Measurements from ENCODE around the gene ACSS2.
"Not testable (repeated sequence)": the region's sequence is repeated elsewhere in the genome, so short reads cannot be mapped to it uniquely, and the experiment has no call there.

Gene ACSS2

DNA sequence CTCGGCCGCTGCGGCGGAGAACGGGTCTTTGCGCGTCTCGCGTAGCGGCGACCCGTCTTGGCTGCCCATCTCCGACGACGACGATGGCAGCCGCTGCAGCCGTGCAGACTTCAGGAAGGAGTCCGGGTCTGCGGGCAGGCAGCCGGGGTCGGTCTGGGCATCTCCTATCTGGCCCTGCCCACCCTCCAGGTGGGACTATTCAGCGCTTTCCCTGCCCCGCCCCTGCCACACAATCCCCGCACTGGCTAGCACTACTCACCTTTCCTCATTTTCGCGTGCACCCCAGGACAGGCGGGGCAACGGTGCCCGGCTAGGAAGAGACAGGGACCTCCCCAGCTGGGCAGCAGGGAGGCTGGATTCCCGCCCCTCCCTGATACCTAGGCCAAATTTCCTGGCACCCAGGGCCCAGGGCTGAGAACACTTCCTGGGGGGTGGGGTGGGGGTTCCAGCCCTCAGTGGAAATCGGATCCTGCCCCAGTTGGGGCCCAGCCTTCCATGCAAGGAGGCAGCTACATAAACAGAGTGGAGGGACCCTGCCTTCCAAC, 12.9 kb upstream of the ACSS2 start:
- DNase-seq = no peak

DNA sequence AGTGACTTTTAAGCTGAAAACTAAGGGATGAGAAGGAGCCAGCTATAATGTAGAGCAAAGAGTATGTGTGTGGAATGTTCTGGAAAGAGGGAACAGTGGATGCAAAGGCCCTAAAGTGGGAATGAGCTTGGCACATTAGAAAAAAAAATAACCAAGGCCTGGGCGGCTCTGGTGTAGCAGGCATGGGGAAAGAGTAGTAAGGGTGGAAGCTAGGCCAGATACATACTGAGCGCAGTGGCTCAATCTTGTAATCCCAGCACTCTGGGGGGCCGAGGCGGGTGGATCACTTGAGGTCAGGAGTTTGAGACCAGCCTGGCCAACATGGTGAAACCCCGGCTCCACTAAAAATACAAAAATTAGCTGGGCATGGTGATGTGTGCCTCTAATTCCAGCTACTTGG, 12.2 kb upstream of the ACSS2 start:
- no peak for DNase-seq
- no peak for TF ChIP-seq POLR2A (IDR thresholded peaks at IDR 0.05; ENCODE audit: low read length)
- TF ChIP-seq GATA1 (IDR thresholded peaks at IDR 0.05; ENCODE audit: low read depth, low read length) = no peak

More for the DNA sequence above, 12.9 kb upstream of the ACSS2 start:
- no peak for TF ChIP-seq POLR2A (IDR thresholded peaks at IDR 0.05; ENCODE audit: low read length)
- no peak for TF ChIP-seq GATA1 (IDR thresholded peaks at IDR 0.05; ENCODE audit: low read depth, low read length)

DNA sequence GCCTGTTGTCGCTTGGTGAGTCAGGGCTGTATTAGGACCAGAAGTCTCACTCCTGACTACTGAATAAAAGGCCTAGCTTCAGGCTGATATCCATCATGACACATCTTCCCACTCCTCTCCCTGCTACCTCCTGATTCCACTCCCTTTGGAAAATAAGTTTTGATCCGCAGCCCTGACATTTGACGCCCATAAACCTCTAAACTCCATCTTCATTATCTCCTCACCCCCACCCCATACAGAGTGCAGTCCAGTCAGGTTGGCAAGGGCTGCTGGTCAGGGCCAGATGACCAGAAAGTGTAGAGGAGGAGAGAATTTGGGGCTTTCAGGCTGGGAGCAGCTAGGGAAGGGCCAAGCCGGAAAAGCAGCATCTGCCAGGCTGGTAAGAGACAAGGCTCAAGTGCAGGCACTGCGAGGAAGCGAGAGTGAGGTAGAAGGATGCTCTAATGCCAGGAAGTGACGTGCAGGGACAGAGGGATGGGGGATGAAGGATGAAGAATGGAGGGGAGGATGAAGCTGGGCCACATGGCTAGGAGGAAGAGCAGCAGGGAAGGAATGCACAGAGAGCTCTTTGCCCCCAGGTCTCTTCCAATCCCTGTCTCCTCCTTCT, 5.0 kb upstream of the ACSS2 start:
- no peak for DNase-seq
- TF ChIP-seq POLR2A (IDR thresholded peaks at IDR 0.05; ENCODE audit: low read length) (no peak), GATA1 (IDR thresholded peaks at IDR 0.05; ENCODE audit: low read depth, low read length) (no peak)

DNA sequence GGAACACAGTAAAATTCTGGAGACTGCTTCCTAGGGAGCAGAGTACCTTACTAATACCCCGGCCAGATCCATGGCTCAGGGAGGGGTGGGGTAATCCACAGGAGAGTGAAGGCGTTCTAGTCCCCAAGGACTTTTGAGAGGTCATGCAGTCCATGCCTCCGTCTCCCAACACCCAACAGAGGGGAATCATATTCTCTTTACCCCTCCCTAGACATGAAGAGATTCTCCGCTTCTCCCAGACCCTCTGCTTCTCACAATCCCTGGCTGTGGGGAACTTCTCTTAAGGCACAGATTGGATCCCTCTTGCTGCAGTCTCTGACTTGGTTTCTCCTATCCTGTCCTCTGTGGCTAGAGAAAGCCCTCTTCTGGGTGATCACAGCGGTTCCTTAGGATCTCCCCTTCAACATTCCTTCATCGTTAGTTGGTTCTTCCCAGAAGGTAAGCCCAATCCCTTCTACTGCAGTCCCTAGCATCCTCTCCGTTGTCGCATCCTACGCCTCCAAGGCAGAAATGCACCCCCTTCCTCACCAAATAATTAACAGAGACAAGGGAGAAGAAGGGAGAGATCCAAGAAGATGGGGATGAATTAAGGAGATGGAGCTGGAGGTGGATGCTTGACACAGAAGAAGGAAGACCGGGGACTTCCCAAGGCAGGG, 4.3 kb upstream of the ACSS2 start:
- DNase-seq = no peak
- TF ChIP-seq GATA1 (IDR thresholded peaks at IDR 0.05; ENCODE audit: low read depth, low read length) = no peak
- no peak for TF ChIP-seq POLR2A (IDR thresholded peaks at IDR 0.05; ENCODE audit: low read length)

DNA sequence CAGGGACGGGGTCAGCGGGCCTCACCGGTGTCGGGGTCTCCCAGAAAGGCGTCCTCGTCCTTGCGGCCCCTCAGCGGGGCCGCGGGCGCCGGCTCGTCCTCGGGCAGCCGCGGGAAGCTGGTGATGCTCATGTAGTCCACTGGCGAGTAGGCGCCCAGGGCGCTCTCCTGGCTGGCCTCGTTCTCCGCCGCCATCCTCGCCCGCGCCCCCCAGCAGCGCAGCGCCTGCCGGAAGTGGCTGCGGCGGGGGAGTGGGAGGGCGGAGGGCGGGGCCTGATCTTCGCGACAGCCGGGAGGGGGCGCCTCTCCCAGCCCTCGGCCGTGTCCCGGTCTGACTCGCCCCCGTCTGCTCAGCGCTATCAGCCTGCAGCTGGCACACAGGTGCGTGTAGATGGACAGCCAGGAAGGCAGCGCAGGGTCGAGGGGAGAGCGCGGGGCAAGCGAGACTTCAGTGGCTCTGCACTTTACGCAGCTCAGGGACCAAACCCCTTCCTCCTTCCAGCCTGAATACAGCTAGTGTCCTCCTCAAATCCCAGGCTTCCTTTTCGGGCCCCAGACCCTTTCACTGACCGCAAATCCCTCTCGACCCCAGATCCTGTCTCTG, 3.7 kb upstream of the ACSS2 start, which contains the start of gene GGT7:
Gene GGT7, minus strand, starts transcription at position 235 of the 603 bp plus-strand sequence. Its CDS starts 41 bp downstream, at position 194.
- TF ChIP-seq GATA1 (IDR thresholded peaks at IDR 0.05; ENCODE audit: low read depth, low read length) (no peak), POLR2A (IDR thresholded peaks at IDR 0.05; ENCODE audit: low read length) (peak; percentile 22)
- DNase-seq = peak; percentile 82 to 88

DNA sequence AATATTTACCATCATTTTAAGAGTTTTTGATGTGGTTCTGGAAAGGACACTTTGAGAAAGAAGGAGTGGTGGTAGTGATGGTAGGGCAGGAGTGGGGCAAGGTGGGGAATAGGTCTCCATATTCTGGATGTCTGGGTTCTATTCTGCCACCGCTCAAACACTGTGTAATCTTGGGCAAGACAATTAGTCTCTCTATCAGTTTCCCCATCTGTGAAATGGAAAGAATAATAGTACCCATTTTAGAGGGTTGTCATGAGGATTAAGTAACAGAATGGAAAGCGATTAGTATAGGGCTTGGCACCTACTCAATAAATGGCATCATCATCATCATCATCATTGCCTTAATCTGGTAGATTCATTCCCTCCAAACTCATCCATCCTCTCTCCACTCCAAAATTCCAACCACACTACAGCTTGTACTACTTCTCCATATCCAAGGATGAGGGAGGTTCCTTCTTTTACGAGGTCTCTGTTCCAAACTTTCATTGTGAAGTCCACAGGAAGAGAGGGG, 2.8 kb upstream of the ACSS2 start:
- TF ChIP-seq POLR2A (IDR thresholded peaks at IDR 0.05; ENCODE audit: low read length) (no peak), GATA1 (IDR thresholded peaks at IDR 0.05; ENCODE audit: low read depth, low read length) (no peak)

DNA sequence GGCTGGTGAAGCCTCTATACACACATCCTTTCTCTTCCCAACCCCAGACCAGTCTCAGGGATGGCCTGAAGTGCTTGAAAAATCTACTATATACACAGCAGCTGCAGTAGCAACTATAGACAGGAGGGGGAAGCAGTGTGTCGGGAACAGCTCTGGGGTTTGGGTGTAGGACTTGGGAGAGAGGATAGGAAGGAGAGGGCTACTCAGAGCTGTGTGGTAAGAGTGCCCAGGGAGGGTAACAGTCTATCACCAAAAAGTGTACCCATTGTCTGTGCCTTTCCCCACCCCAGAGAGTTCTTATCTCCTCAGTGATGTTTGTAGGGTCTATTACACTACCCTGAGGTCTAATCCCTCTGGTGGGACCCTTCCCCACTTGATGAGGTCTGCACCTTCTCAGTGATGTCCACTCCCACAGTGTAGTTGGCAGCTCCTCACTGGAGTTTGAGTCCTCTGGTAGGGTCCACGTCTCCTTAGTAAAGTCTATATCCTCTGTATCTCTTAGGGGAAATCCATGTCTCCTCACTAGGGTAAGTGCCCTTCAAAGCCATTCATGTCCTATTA, 2.2 kb upstream of the ACSS2 start:
- no peak for TF ChIP-seq POLR2A (IDR thresholded peaks at IDR 0.05; ENCODE audit: low read length)
- no peak for TF ChIP-seq GATA1 (IDR thresholded peaks at IDR 0.05; ENCODE audit: low read depth, low read length)

More for the DNA sequence above, 2.8 kb upstream of the ACSS2 start:
- DNase-seq = no peak

DNA sequence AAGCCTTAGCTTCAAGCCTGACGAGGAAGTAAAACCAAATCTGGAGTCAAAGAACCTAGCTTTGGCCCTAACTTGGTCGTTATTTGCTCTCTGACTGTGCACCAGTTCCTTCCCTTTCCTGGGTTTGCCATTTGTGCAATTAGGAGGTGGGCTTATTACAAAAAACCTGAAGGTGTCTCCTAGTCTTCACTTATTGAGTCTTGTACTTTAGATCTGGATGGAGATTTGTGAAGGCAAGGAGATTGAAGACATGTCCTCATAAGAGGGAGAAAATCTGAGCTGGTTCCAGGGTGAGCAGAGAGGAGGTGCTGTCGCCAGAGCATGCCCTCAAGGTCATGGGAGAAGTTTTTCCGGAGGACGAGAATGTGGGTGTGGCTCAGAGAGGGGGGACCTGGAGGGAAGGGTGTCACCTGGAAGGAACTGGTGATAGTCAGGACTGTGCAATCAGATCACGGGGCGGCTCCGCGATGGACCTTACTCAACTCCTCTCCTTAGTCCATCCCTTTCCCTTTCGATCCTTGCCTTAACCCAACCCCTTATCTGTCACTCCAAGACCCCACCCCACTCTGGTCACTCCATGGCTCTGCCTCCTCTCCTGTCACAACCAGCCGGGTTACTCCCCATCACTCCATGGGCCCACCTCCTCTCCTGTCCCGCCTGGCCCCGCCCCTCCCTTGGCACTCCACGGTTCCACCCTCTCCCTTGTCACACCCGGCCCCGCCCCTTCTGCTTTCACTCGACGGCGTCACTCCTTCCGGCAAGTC, 588 bp upstream of the ACSS2 start:
- no peak for DNase-seq
- TF ChIP-seq GATA1 (IDR thresholded peaks at IDR 0.05; ENCODE audit: low read depth, low read length) (no peak), POLR2A (IDR thresholded peaks at IDR 0.05; ENCODE audit: low read length) (no peak)

More for the DNA sequence above, 2.2 kb upstream of the ACSS2 start:
- peak; percentile 73 to 83 for DNase-seq

DNA sequence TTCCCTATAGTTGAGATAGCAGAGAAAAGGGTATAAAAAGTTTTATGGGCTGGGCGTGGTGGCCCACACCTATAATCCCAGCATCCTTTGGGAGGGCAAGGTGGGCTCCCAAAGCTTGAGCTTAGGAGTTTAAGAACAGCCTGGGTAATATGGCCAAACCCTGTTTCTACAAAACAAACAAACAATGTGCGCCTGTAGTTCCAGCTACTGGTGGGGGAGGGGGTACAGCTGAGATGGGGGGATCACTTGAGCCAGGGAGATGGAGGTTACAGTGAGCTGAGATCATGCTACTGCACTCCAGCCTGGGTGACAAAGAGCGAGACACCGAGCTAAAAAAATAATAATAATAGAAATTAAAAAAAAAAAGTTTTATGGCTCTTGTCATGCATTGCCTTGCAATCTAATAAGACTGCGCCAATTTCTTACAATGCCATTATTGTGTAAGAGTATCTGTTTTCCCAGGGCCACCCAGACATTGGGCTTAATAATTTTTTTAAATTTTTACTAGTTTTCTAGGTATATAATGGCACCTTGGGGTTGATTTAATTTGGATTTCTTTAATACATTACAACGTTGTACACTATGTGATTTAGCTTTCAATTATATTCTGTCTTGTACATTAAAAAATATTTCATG, 3.9 kb downstream of the ACSS2 start:
- no peak for DNase-seq
- no peak for TF ChIP-seq POLR2A (IDR thresholded peaks at IDR 0.05; ENCODE audit: low read length)
- no peak for TF ChIP-seq GATA1 (IDR thresholded peaks at IDR 0.05; ENCODE audit: low read depth, low read length)

DNA sequence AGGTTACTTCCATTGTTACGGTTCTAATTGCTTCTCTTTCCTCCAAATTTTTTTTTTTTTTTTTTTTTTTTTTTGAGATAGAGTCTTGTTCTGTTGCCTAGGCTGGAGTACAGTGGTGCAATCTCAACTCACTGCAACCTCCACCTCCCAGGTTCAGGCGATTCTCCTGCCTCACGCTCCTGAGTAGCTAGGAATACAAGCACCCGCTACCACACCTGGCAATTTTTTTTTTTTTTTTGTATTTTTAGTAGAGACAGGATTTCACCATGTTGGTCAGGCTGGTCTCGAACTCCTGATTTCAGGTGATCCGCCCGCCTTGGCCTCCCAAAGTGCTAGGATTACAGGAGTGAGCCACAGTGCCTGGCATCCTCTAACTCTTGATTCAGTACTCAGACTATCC, 4.6 kb downstream of the ACSS2 start:
- not testable (repeated sequence) for DNase-seq

DNA sequence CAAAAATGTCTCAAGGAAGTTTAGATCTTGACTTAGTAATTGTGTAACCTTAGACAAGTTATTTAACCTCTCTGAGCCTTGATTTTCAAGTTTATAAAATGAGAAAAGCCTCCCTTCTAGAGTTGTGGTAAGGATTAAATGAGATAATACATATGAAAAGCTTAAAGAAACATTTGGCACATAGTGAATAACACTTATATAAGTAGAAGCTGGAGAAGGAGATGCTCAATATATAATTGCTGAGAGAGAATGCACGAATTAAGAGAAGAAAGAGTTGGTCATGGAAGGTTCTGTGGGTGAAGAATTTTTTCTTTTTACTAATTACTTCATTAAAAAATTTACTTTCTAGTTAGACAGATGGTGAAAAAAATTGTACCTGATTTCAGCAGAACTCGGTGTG, 5.3 kb downstream of the ACSS2 start:
- TF ChIP-seq POLR2A (IDR thresholded peaks at IDR 0.05; ENCODE audit: low read length) (no peak), GATA1 (IDR thresholded peaks at IDR 0.05; ENCODE audit: low read depth, low read length) (no peak)
- DNase-seq = no peak

DNA sequence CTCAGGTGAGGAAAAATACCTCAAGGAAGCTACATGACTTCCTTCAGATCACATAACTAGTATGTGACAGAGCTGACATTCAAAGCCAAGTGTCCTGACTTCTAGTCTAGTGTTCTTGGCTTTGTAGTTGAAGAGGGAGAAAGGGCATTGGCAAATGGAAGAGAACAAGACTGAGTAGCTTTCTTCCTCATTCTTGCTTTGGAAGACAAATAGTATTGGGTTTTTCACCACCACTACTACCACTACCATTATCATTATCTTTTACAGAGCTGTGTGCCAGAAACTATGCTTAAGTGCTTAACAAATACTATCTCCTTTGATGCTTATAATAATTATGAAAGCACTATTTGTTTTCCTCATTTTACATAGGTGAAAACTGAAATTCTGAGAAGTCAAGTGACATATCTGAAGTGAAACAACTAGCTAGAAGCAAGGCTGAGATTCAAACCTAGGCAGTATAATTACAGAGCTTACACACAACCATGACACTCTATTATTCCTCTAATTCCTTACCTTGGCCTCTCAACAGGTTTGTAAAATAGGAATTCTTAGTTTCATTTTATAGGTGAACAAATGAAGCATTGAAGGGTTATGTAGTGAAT, 6.8 kb downstream of the ACSS2 start:
- no peak for DNase-seq

DNA sequence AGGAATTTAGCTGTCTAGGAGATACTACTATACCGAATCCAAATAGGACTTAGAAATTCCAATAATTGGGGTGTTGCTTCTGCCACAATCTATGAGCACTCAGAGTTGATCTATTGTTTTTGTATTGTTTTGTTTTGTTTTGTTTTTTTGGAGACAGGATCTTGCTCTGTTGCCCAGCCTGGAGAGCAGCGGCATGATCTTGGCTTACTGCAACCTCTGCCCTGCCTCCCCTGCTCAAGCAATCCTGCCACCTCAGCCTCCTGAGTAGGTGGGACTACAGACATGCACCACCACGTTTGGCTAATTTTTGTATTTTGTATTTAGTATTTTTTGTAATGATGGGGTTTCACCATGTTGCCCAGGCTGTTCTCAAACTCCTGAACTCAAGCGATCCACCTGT, 7.4 kb downstream of the ACSS2 start:
- TF ChIP-seq GATA1 (IDR thresholded peaks at IDR 0.05; ENCODE audit: low read depth, low read length) (no peak), POLR2A (IDR thresholded peaks at IDR 0.05; ENCODE audit: low read length) (no peak)
- no peak for DNase-seq

More for the DNA sequence above, 6.8 kb downstream of the ACSS2 start:
- no peak for TF ChIP-seq POLR2A (IDR thresholded peaks at IDR 0.05; ENCODE audit: low read length)
- TF ChIP-seq GATA1 (IDR thresholded peaks at IDR 0.05; ENCODE audit: low read depth, low read length) = no peak

Data from erythroblast (primary cell).